ENCODE data around the gene EFCAB5. TPM values are rescaled to one million over a fixed set of nuclear protein-coding genes. Genes with fewer than 3 reads are reported as not detected.
"Not testable (repeated sequence)": the region's sequence is repeated elsewhere in the genome, so short reads cannot be mapped to it uniquely, and the experiment has no call there.

Gene EFCAB5
- total RNA-seq, 1 experiment from 2014 or later, result 0.96 TPM

DNA sequence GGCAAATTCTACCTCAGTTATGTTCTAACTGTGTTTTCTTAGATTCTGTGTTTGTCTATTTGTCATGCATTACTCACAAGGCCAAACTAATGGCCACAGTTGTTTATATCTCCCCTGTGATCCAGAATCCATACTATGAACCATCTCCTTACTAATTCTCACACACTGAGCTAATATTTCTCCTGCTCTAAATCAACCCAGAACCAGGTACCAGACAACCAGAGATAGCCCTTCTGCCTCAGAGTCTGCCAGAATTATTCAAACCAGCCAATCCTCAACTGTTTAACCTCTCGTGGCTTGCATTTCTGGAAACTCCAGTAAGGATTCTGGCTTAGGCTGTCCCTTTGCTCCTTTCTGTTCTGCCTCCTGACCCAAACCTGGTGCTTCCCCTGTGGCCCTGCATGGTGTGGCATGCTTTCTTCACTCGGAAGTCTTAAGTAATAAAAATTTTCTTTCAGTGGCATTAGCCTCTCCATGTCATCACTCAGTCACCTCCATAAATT, 59.4 kb downstream of the EFCAB5 start:
- CTCF ChIA-PET, result interaction anchor here (0.6 to 2.6 kb wide), 3 partner anchors 67 to 193 kb away, joined by 3 to 7 read pairs (median 6); no protein-coding TSS in a partner anchor
- H3K27me3 Mint-ChIP-seq (ENCODE audit: insufficient read depth, unreplicated experiment), result no peaks in the 10 kb centered on the region

DNA sequence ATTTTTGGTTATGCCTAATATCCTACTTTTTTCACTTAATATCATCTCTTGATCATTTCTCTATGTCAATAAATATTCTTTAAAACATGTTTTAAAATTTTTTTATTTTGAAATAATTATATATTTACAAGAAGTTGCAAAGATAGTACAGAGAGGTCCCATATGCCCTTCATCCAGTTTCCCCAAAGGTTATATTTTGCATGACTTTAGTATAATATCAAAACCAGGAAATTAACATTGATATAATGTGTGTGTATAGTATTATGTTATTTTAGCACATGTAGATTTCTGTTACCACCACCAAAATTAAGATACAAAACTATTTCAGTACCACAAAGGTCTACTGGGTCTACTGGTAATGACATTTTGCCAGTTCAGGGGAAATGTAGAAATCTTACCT, 60.7 kb downstream of the EFCAB5 start:
- CTCF ChIA-PET, result no interaction called here
- no peaks in the 10 kb centered on the region for H3K27me3 Mint-ChIP-seq (ENCODE audit: insufficient read depth, unreplicated experiment)
- intact Hi-C loops (cut with micrococcal nuclease), result no loop called here

More for the DNA sequence above, 59.4 kb downstream of the EFCAB5 start:
- Mint-ChIP-seq H3K4me3 (ENCODE audit: unreplicated experiment) (no peak overlapping the region), H3K9me3 (ENCODE audit: unreplicated experiment) (no peaks in the 10 kb centered on the region), H3K4me1 (ENCODE audit: insufficient read depth, unreplicated experiment) (peaks cover 10% of the 10 kb centered on the region), H3K36me3 (ENCODE audit: insufficient read depth, unreplicated experiment) (no peaks in the 10 kb centered on the region), H3K27ac (ENCODE audit: low read depth, unreplicated experiment) (no peak overlapping the region)
- intact Hi-C loops (cut with micrococcal nuclease), result loop anchor here (1.0 to 2.0 kb wide), 2 partner anchors 68 to 194 kb away; no protein-coding TSS in a partner anchor
- POLR2A ChIA-PET, result no interaction called here
- no TSS peak for BruUV-seq (replicated peaks)
- TF ChIP-seq, protein P1, sequence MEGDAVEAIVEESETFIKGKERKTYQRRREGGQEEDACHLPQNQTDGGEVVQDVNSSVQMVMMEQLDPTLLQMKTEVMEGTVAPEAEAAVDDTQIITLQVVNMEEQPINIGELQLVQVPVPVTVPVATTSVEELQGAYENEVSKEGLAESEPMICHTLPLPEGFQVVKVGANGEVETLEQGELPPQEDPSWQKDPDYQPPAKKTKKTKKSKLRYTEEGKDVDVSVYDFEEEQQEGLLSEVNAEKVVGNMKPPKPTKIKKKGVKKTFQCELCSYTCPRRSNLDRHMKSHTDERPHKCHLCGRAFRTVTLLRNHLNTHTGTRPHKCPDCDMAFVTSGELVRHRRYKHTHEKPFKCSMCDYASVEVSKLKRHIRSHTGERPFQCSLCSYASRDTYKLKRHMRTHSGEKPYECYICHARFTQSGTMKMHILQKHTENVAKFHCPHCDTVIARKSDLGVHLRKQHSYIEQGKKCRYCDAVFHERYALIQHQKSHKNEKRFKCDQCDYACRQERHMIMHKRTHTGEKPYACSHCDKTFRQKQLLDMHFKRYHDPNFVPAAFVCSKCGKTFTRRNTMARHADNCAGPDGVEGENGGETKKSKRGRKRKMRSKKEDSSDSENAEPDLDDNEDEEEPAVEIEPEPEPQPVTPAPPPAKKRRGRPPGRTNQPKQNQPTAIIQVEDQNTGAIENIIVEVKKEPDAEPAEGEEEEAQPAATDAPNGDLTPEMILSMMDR (IDR thresholded peaks at IDR 0.05; ENCODE audit: unreplicated experiment), result no peak
- DNase-seq (ENCODE audit: unreplicated experiment), result no peak

DNA sequence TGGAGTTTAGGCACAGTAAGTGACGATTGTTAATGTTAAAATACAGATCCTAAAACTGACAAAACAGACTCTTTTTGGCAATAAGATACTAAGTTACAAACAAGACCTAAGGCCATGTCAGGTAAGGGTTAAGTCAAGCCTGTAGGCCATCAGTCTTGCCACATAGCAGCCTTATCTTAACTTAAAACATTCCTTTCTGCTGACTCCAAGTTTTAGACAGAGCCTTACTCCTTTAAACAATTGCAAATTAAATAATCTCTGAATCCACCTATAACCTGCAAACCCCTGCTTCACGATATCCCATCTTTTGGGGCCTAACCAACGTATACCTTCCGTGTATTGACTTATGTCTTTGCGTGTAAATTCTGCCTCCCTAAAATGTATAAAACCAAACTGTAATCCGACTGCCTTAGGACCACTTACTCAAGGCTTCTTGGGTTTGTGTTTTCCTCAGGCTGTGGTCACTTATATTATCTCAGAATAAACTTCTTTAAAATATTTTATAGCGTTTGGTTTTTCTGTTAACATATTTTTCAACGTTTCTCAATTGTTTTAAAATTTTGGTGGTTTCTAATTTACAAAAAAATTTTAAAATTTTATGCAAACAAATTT, 64.4 kb downstream of the EFCAB5 start:
- no peak overlapping the region for H3K4me3 Mint-ChIP-seq (ENCODE audit: unreplicated experiment)
- no peak for DNase-seq (ENCODE audit: unreplicated experiment)
- intact Hi-C loops (cut with micrococcal nuclease), result no loop called here
- TF ChIP-seq, protein P1 (IDR thresholded peaks at IDR 0.05; ENCODE audit: unreplicated experiment), result no peak
- CTCF ChIA-PET, result interaction anchor here (0.6 kb wide), 1 partner anchor 194 kb away, joined by 3 read pairs; no protein-coding TSS in a partner anchor
- POLR2A ChIA-PET, result no interaction called here
- H3K27me3 Mint-ChIP-seq (ENCODE audit: insufficient read depth, unreplicated experiment), result no peaks in the 10 kb centered on the region
- H3K27ac Mint-ChIP-seq (ENCODE audit: low read depth, unreplicated experiment), result no peak overlapping the region
- BruUV-seq (replicated peaks), result no TSS peak
- H3K9me3 Mint-ChIP-seq (ENCODE audit: unreplicated experiment), result no peaks in the 10 kb centered on the region
- peaks cover 9% of the 10 kb centered on the region for H3K4me1 Mint-ChIP-seq (ENCODE audit: insufficient read depth, unreplicated experiment)
- H3K36me3 Mint-ChIP-seq (ENCODE audit: insufficient read depth, unreplicated experiment), result no peaks in the 10 kb centered on the region

More for the DNA sequence above, 60.7 kb downstream of the EFCAB5 start:
- Mint-ChIP-seq H3K27ac (ENCODE audit: low read depth, unreplicated experiment) (no peak overlapping the region), H3K4me1 (ENCODE audit: insufficient read depth, unreplicated experiment) (peaks cover 13% of the 10 kb centered on the region), H3K36me3 (ENCODE audit: insufficient read depth, unreplicated experiment) (no peaks in the 10 kb centered on the region), H3K4me3 (ENCODE audit: unreplicated experiment) (no peak overlapping the region), H3K9me3 (ENCODE audit: unreplicated experiment) (no peaks in the 10 kb centered on the region)
- POLR2A ChIA-PET, result no interaction called here
- no TSS peak for BruUV-seq (replicated peaks)
- TF ChIP-seq, protein P1 (IDR thresholded peaks at IDR 0.05; ENCODE audit: unreplicated experiment), result no peak
- no peak for DNase-seq (ENCODE audit: unreplicated experiment)

DNA sequence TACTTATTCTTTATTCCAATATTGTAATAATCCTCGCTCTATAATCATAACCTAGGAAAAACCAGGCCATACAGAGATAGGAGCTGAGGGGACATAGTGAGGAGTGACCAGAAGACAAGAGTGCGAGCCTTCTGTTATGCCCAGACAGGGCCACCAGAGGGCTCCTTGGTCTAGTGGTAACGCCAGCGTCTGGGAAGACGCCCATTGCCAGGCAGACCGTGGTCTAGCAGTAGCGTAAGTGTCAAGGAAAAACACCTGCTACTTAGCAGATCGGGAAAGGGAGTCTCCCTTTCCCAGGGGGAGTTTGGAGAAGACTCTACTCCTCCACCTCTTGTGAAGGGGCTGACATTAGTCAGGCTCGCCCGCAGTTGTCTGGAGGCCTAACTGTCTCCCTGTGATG, 70.5 kb downstream of the EFCAB5 start:
- CTCF ChIA-PET, result interaction anchor here (0.8 kb wide), 1 partner anchor 20 kb away, joined by 3 read pairs; no protein-coding TSS in a partner anchor
- not testable (repeated sequence) for BruUV-seq (replicated peaks)

More for the DNA sequence above, 70.5 kb downstream of the EFCAB5 start:
- H3K9me3 Mint-ChIP-seq (ENCODE audit: unreplicated experiment); intact Hi-C loops (cut with micrococcal nuclease); POLR2A ChIA-PET; H3K36me3 Mint-ChIP-seq (ENCODE audit: insufficient read depth, unreplicated experiment); H3K27ac Mint-ChIP-seq (ENCODE audit: low read depth, unreplicated experiment); H3K4me3 Mint-ChIP-seq (ENCODE audit: unreplicated experiment); H3K27me3 Mint-ChIP-seq (ENCODE audit: insufficient read depth, unreplicated experiment); H3K4me1 Mint-ChIP-seq (ENCODE audit: insufficient read depth, unreplicated experiment); DNase-seq (ENCODE audit: unreplicated experiment): not testable (repeated sequence)

Data from MCF 10A (cell line).